HEK293T (cell line): Measurements from ENCODE around the gene LYZL4.

Experiments
- BHLHE40 ChIP-seq: fragments of 450-650 bp; IDR thresholded peaks from 2 replicates; pipeline ENCODE4 v1.6.1; 2016; ENCODE audit warnings: mild to moderate bottlenecking, moderate library complexity, borderline replicate concordance
- CTBP1 ChIP-seq: fragments of 450-650 bp; IDR thresholded peaks from 2 replicates; pipeline ENCODE4 v1.6.1; 2016; ENCODE audit warnings: borderline replicate concordance
- ELF4 ChIP-seq: fragments of 450-650 bp; IDR thresholded peaks from 2 replicates; pipeline ENCODE4 v1.6.1; 2017; ENCODE audit warnings: antibody characterized with exemption
- NFRKB ChIP-seq: fragments of 450-650 bp; IDR thresholded peaks from 2 replicates; pipeline ENCODE4 v1.6.1; 2016; ENCODE audit warnings: mild to moderate bottlenecking, moderate library complexity
- SP1 ChIP-seq: fragments of 450-650 bp; IDR thresholded peaks from 2 replicates; pipeline ENCODE4 v1.6.1; 2017

DNA sequence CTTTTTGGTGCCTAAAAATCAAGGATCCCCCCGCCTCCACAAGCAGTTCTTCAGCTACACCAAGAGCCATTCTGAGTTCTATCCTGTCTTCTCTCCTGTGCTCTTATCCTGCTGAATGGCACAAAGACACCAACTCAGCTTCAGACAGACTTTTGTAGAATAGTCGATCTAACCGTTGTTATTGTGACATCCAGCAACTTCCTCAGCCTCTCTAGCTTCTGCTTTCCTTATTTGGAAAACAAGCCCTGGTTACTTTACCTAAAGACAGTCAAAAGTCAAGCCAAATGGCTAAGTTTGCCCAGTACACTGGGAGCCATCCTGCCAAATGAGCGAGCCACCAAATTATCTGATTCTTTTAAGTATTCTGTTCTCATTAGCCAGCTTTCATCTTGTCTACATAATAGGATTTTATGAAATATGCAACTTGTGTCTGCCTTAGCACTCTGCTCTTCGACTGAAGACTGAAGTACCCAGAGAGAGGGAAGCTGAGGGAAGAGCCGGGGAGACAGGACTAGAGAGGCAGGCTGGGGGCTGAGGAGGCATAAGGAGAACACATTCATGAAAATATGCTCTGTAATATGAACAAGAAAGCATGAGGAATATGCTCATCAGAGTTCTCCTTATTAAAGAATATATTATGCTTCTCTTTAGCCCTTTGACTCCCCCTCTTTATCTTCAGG lies 35.1 kb downstream of the LYZL4 start:
- TF ChIP-seq BHLHE40, result no peak
- no peak for TF ChIP-seq SP1
- no peak for TF ChIP-seq ELF4
- TF ChIP-seq NFRKB, result no peak
- no peak for TF ChIP-seq CTBP1
